ENCODE data around the gene PAQR8.

GRCh38 chr6:52435345-52435744 is 73.4 kb downstream of the PAQR8 start:
- TF ChIP-seq, protein P1, sequence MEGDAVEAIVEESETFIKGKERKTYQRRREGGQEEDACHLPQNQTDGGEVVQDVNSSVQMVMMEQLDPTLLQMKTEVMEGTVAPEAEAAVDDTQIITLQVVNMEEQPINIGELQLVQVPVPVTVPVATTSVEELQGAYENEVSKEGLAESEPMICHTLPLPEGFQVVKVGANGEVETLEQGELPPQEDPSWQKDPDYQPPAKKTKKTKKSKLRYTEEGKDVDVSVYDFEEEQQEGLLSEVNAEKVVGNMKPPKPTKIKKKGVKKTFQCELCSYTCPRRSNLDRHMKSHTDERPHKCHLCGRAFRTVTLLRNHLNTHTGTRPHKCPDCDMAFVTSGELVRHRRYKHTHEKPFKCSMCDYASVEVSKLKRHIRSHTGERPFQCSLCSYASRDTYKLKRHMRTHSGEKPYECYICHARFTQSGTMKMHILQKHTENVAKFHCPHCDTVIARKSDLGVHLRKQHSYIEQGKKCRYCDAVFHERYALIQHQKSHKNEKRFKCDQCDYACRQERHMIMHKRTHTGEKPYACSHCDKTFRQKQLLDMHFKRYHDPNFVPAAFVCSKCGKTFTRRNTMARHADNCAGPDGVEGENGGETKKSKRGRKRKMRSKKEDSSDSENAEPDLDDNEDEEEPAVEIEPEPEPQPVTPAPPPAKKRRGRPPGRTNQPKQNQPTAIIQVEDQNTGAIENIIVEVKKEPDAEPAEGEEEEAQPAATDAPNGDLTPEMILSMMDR (IDR thresholded peaks at IDR 0.05; ENCODE audit: poor library complexity, severe bottlenecking), result no peak
- TF ChIP-seq EP300 (conservative IDR thresholded peaks at IDR 0.05; ENCODE audit: poor library complexity, severe bottlenecking) (no peak), RAD21 (conservative IDR thresholded peaks at IDR 0.05) (no peak), TAF1 (IDR thresholded peaks at IDR 0.05; ENCODE audit: low read depth) (no peak), POLR2AphosphoS5 (IDR thresholded peaks at IDR 0.05) (no peak), MXI1 (conservative IDR thresholded peaks at IDR 0.05; ENCODE audit: poor library complexity, severe bottlenecking) (no peak)
